K562 (cell line): ENCODE data around the gene TNNT2. TPM values are rescaled to one million over a fixed set of nuclear protein-coding genes. Genes with fewer than 3 reads are reported as not detected.

Experiments used
- ATAC-seq: fragments of 200-7000 bp; cut with Tn5 transposase; 3 replicates; pipeline ENCODE4 v1.9.1; 2020; ENCODE audit warnings: moderate library complexity
- BruUV-seq: library from RNA; stranded (reverse); fragments of 400-500 nt; replicated peaks from 2 replicates; lab custom pipeline; 2021; lab: Mats Ljungman, UMichigan
- CTCF ChIA-PET: fragments of 300-600 bp; formaldehyde crosslinking; extraction: SDS; loops from one replicate; lab custom pipeline; 2021; ENCODE audit warnings: low intra/inter-chr PET ratio; lab: Yijun Ruan, JAX
- POLR2A ChIA-PET: fragments of 300-600, 350-650 bp; sonication (Branson Sonifier 250); formaldehyde crosslinking; extraction: SDS; loops from one replicate; lab custom pipeline; 2021; ENCODE audit warnings: antibody characterized with exemption, inconsistent platforms; lab: Yijun Ruan, JAX
- DNase-seq, 4 experiments: peaks; one replicate each; pipeline versions ENCODE4 v3.0.0 to v3.0.0-alpha.2; 2011 to 2018; ENCODE audit warnings: low spot score in 3 of 4, mixed read lengths in 3 of 4; ENCODE audit errors: extremely low read depth in 1 of 4
- FAIRE-seq: peaks from 2 replicates; lab custom pipeline; 2011; peaks lifted over from hg19 to GRCh38; lab: Jason Lieb, UNC
- H2AFZ ChIP-seq: 2 replicates; pipeline ENCODE4 v1.6.0; 2011; ENCODE audit warnings: low read depth, low read length, control low read depth, inconsistent platforms
- H3K27ac ChIP-seq: fragments of 200-600 bp; 3 replicates; pipeline ENCODE4 v1.8.0; 2011; ENCODE audit warnings: low read depth, mild to moderate bottlenecking, control low read depth, inconsistent platforms, low read length, moderate library complexity, mixed read lengths; ENCODE audit errors: extremely low read depth
- H3K27me3 ChIP-seq, 2 experiments: fragments of 300-600 bp in 1 of 2; 2 replicates in 1 of 2; 3 replicates in 1 of 2; pipeline versions ENCODE4 v1.6.0 to v1.8.0; 2011; ENCODE audit warnings: inconsistent platforms in 2 of 2, low read length in 2 of 2, mild to moderate bottlenecking in 1 of 2, mixed read lengths in 1 of 2, moderate library complexity in 1 of 2; ENCODE audit not compliant: control insufficient read depth in 2 of 2, insufficient read depth in 2 of 2
- H3K36me3 ChIP-seq: fragments of 300-600 bp; 3 replicates; pipeline ENCODE4 v1.8.0; 2011; ENCODE audit warnings: mild to moderate bottlenecking, low read length, inconsistent platforms; ENCODE audit not compliant: control insufficient read depth, insufficient read depth
- H3K4me1 ChIP-seq, 2 experiments: fragments of 200-600 bp in 1 of 2; replicated peaks in 1 of 2; 2 replicates in 1 of 2; 3 replicates in 1 of 2; pipeline versions ENCODE4 v1.5.1 to v1.8.0; 2011; ENCODE audit warnings: inconsistent platforms in 2 of 2, low read length in 2 of 2, mild to moderate bottlenecking in 1 of 2, mixed read lengths in 1 of 2, moderate library complexity in 1 of 2; ENCODE audit not compliant: control insufficient read depth in 2 of 2, insufficient read depth in 2 of 2
- H3K4me2 ChIP-seq: 2 replicates; pipeline ENCODE4 v1.6.1; 2011; ENCODE audit warnings: low read length, control low read depth, inconsistent platforms, mixed read lengths; ENCODE audit not compliant: insufficient read depth
- H3K4me3 ChIP-seq: fragments of 200-600 bp; sonication (generic), shearing (Covaris generic); 2 replicates; pipeline ENCODE4 v1.5.1; 2016; ENCODE audit warnings: control low read depth, inconsistent platforms
- H3K79me2 ChIP-seq: fragments of 200-600 bp; 3 replicates; pipeline ENCODE4 v1.8.0; 2011; ENCODE audit warnings: low read length, inconsistent platforms; ENCODE audit not compliant: control insufficient read depth, insufficient read depth
- H3K9ac ChIP-seq, 2 experiments: 2 replicates each; pipeline versions ENCODE4 v1.6.0 to v1.6.1; 2011; ENCODE audit warnings: low read depth in 2 of 2, low read length in 2 of 2, control low read depth in 1 of 2, inconsistent platforms in 1 of 2, mild to moderate bottlenecking in 1 of 2, mixed read lengths in 1 of 2; ENCODE audit not compliant: insufficient read depth in 1 of 2
- H3K9me1 ChIP-seq: one replicate; pipeline ENCODE4 v1.6.0; 2011; ENCODE audit warnings: inconsistent platforms, mild to moderate bottlenecking, low read length, moderate library complexity; ENCODE audit not compliant: control insufficient read depth, insufficient read depth
- H3K9me3 ChIP-seq: replicated peaks from 2 replicates; pipeline ENCODE4 v1.5.1; 2011; ENCODE audit warnings: low read depth, low read length, inconsistent platforms; ENCODE audit not compliant: control insufficient read depth, insufficient read depth
- H4K20me1 ChIP-seq: replicated peaks from 2 replicates; pipeline ENCODE4 v1.6.1; 2011; ENCODE audit warnings: low read length, inconsistent platforms, mixed read lengths; ENCODE audit not compliant: control insufficient read depth, insufficient read depth
- ARNT ChIP-seq, 2 experiments: fragments of 450-650 bp; IDR thresholded peaks; 2 replicates each; pipeline ENCODE4 v1.6.1; 2016; ENCODE audit warnings: mild to moderate bottlenecking in 1 of 2
- GATA2 ChIP-seq: sonication (generic); formaldehyde crosslinking; IDR thresholded peaks from 2 replicates; pipeline ENCODE4 v1.4.0; 2020; ENCODE audit warnings: mild to moderate bottlenecking, missing genetic modification reagents
- MCM7 ChIP-seq, 2 experiments: fragments of 450-650 bp; IDR thresholded peaks; 2 replicates each; pipeline ENCODE4 v1.6.1; 2016 to 2018
- PCBP1 ChIP-seq: fragments of 200-400 bp; formaldehyde crosslinking; IDR thresholded peaks from 2 replicates; pipeline ENCODE4 v1.6.1; 2018; ENCODE audit warnings: mild to moderate bottlenecking, low read depth, low read length; ENCODE audit not compliant: poor library complexity, severe bottlenecking
- SMARCB1 ChIP-seq: IDR thresholded peaks from 2 replicates; pipeline ENCODE4 v1.6.1; 2011; ENCODE audit warnings: improper control_type of control experiment, low read depth; ENCODE audit not compliant: insufficient read length
- SREBF1 ChIP-seq: fragments of 150-350 bp; IDR thresholded peaks from 2 replicates; pipeline ENCODE4 v1.6.1; 2014; ENCODE audit warnings: antibody characterized with exemption, low read depth, low read length, borderline replicate concordance
- TRIM28 ChIP-seq: fragments of 450-650 bp; IDR thresholded peaks from 2 replicates; pipeline ENCODE4 v1.6.1; 2017
- XRCC3 ChIP-seq: fragments of 450-650 bp; IDR thresholded peaks from 2 replicates; pipeline ENCODE4 v1.6.1; 2017; ENCODE audit warnings: mild to moderate bottlenecking, moderate library complexity
- ZBTB7A ChIP-seq: IDR thresholded peaks from 2 replicates; pipeline ENCODE4 v1.6.1; 2011; ENCODE audit warnings: low read depth, mild to moderate bottlenecking, low read length, moderate library complexity, borderline replicate concordance; ENCODE audit not compliant: control insufficient read depth
- ZKSCAN3 ChIP-seq: fragments of 250-450 bp; sonication (Bioruptor Pico); IDR thresholded peaks from 2 replicates; pipeline ENCODE4 v1.4.0; 2020
- ZNF311 ChIP-seq: fragments of 250-450 bp; sonication (Bioruptor Pico); IDR thresholded peaks from 2 replicates; pipeline ENCODE4 v1.4.0; 2020; ENCODE audit warnings: mild to moderate bottlenecking, moderate library complexity
- ZNF644 ChIP-seq: fragments of 200-800 bp; sonication (Bioruptor generic); IDR thresholded peaks from 2 replicates; pipeline ENCODE4 v1.6.1; 2016; ENCODE audit warnings: low read depth, missing genetic modification characterization, missing compliant biosample characterization
- ZNF766 ChIP-seq: fragments of 200-800 bp; sonication (Bioruptor generic); conservative IDR thresholded peaks from 2 replicates; pipeline ENCODE4 v1.6.1; 2016; ENCODE audit warnings: missing genetic modification characterization, missing compliant biosample characterization
- WGBS: fragments of 100-300 bp; shearing (Covaris generic); methylation state at CpG from one replicate; pipeline ENCODE4 v1.1.6; 2016; ENCODE audit warnings: low coverage, mixed read lengths; ENCODE audit not compliant: insufficient coverage; ENCODE audit errors: missing lambda C conversion rate; 5-methylcytosine and 5-hydroxymethylcytosine counted together
- in situ Hi-C: fragments of 300-500 bp; cut with MboI; formaldehyde crosslinking; loops from 4 replicates; pipeline ENCODE4 v1.15.0; 2018; ENCODE audit warnings: inconsistent platforms, mixed read lengths
- intact Hi-C: fragments of 100-400 bp; cut with micrococcal nuclease; formaldehyde crosslinking; loops from 2 replicates; pipeline ENCODE4 v1.14.2; 2022
- polyA plus RNA-seq, 8 experiments: library from polyadenylated mRNA; depleted of rRNA in 4 of 8; stranded (reverse) in 5 of 8; unstranded in 3 of 8; fragments of >200 nt; fragmentation: Nextera tagmentation in 2 of 8; fragmentation: Illumina TruSeq in 1 of 8; extraction: Ambion mirVana in 2 of 8; extraction: Trizol in 1 of 8; gene quantifications; 2 replicates each; pipeline versions ENCODE4 v1.2.1 to v1.2.3, GENCODE V29; 2011 to 2014; ENCODE audit warnings: inconsistent platforms in 1 of 8, missing spikeins in 1 of 8
- total RNA-seq, 7 experiments: library from RNA; depleted of rRNA in 6 of 7; stranded (reverse); fragments of >200 nt in 6 of 7; fragmentation: Illumina TruSeq in 2 of 7; extraction: Trizol in 2 of 7; gene quantifications; 2 replicates each; pipeline versions ENCODE4 v1.2.1 to v1.2.3, GENCODE V29; 2011 to 2021; ENCODE audit warnings: low replicate concordance in 1 of 7

The TNNT2 gene
- total and polyA plus RNA-seq, 9 of the 15 experiments (the other 6 are each of a cell fraction or from before 2014, with no cell fraction given) = not detected

DNA sequence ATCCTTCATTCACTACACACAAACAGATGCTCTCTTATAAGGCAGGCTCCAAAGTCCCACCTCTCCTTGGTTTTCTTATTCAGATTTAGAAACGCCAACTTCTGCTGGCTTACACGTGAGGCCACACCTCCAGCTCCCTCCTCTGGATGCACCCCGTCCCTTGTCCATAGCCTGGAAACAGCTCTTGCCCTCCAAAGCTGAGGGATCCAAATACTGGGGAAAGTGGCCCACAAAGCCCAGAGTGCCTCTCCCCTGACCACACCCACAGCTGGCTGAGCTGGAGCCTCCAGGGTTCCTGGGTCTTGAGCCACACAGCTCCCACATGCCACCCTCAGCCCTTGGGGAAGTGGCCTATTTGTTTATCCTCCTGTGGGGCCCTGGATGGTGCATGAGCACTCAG, 17.1 kb upstream of the TNNT2 start:
- ChIA-PET POLR2A (interaction anchor here (0.9 kb wide), 1 partner anchor 19 kb away, joined by 3 read pairs; no protein-coding TSS in a partner anchor), CTCF (no interaction called here)
- FAIRE-seq (no peak), DNase-seq (no peak), ATAC-seq (no peak)
- Histone ChIP-seq H3K79me2 (no peaks in the 10 kb centered on the region), H3K9me1 (no peaks in the 10 kb centered on the region), H3K27ac (no peak overlapping the region), H2AFZ (no peak overlapping the region), H3K9ac (no peak overlapping the region), H3K36me3 (no peaks in the 10 kb centered on the region), H3K4me2 (no peak overlapping the region), H3K27me3 (peaks cover 33 to 88% of the 10 kb centered on the region in 2 experiments), H3K4me3 (no peak overlapping the region), H4K20me1 (no peaks in the 10 kb centered on the region; the same call in 1 of the 2 replicates), H3K9me3 (no peaks in the 10 kb centered on the region), H3K4me1 (peaks cover 0 to 8% of the 10 kb centered on the region in 2 experiments; a peak in 1 of 5 replicates)
- BruUV-seq = no TSS peak
- TF ChIP-seq ARNT (IDR thresholded peaks at IDR 0.05) = no peak
- no peak for TF ChIP-seq TRIM28
- TF ChIP-seq ZKSCAN3 = no peak
- TF ChIP-seq ZNF311 (CRISPR knock-in tag) = no peak
- no peak for TF ChIP-seq MCM7 (IDR thresholded peaks at IDR 0.05)
- TF ChIP-seq ZNF644 (tag) = no peak
- TF ChIP-seq PCBP1 = no peak
- TF ChIP-seq XRCC3 = no peak
- no peak for TF ChIP-seq GATA2
- TF ChIP-seq SMARCB1 = no peak
- no peak for TF ChIP-seq ZBTB7A
- TF ChIP-seq SREBF1 = no peak
- no peak for TF ChIP-seq ZNF766
- 0% methylated on average over 3 of the region's 3 CpGs for WGBS
- in situ Hi-C loops (no loop called here), intact Hi-C loops (no loop called here)
